ENCODE data around the gene ART3. TPM values are rescaled to one million over a fixed set of nuclear protein-coding genes. Genes with fewer than 3 reads are reported as not detected.
A peak's percentile ranks its signal among the peaks of the same experiment; 100 is the strongest.

Gene ART3
- total and polyA plus RNA-seq, 3 experiments from 2014 or later = not detected

GRCh38 chr4:76078033-76078613 lies 3.6 kb downstream of the ART3 start:
- Histone ChIP-seq H3K4me1 (ENCODE audit: insufficient read depth, low read length) (no peaks in the 10 kb centered on the region), H3K9me3 (ENCODE audit: low read length) (no peaks in the 10 kb centered on the region), H3K36me3 (ENCODE audit: insufficient read depth, low read length) (no peaks in the 10 kb centered on the region), H3K27me3 (ENCODE audit: insufficient read depth, low read length, poor library complexity, severe bottlenecking) (no peaks in the 10 kb centered on the region), H3K27ac (ENCODE audit: low read depth, low read length) (no peak overlapping the region), H3K4me3 (ENCODE audit: low read length) (no peak overlapping the region)
- DNase-seq = no peak
- H3K4me1 Mint-ChIP-seq = no peaks in the 10 kb centered on the region
- no peaks in the 10 kb centered on the region for H3K36me3 Mint-ChIP-seq
- no peak overlapping the region for H3K4me3 Mint-ChIP-seq
- no peaks in the 10 kb centered on the region for H3K9me3 Mint-ChIP-seq
- ChIA-PET CTCF (no interaction called here), POLR2A (no interaction called here)
- no peak overlapping the region for H3K27ac Mint-ChIP-seq
- H3K27me3 Mint-ChIP-seq = peaks cover 2 to 6% of the 10 kb centered on the region in 2 donors

- no peak overlapping the region for H3K4me3 ChIP-seq (ENCODE audit: low read length)
- H3K9me3 Mint-ChIP-seq = no peaks in the 10 kb centered on the region
- CTCF ChIA-PET = interaction anchor here (0.8 kb wide), 1 partner anchor 9 kb away, joined by 3 read pairs; no protein-coding TSS in a partner anchor
- DNase-seq = no peak
- POLR2A ChIA-PET = no interaction called here
- H3K27ac Mint-ChIP-seq = no peak overlapping the region
- no peaks in the 10 kb centered on the region for H3K36me3 Mint-ChIP-seq
- no peaks in the 10 kb centered on the region for H3K27me3 ChIP-seq (ENCODE audit: insufficient read depth, low read length, poor library complexity, severe bottlenecking)
- no peak overlapping the region for H3K4me3 Mint-ChIP-seq
- no peaks in the 10 kb centered on the region for H3K36me3 ChIP-seq (ENCODE audit: insufficient read depth, low read length)
- no peak overlapping the region for H3K27ac ChIP-seq (ENCODE audit: low read depth, low read length)
- no peaks in the 10 kb centered on the region for H3K9me3 ChIP-seq (ENCODE audit: low read length)
- no peaks in the 10 kb centered on the region for H3K4me1 ChIP-seq (ENCODE audit: insufficient read depth, low read length)
- no peaks in the 10 kb centered on the region for H3K4me1 Mint-ChIP-seq
- peaks cover 2 to 6% of the 10 kb centered on the region in 2 donors for H3K27me3 Mint-ChIP-seq
These were observed 9.0 kb downstream of the ART3 start for GRCh38 chr4:76083386-76083988.

DNA sequence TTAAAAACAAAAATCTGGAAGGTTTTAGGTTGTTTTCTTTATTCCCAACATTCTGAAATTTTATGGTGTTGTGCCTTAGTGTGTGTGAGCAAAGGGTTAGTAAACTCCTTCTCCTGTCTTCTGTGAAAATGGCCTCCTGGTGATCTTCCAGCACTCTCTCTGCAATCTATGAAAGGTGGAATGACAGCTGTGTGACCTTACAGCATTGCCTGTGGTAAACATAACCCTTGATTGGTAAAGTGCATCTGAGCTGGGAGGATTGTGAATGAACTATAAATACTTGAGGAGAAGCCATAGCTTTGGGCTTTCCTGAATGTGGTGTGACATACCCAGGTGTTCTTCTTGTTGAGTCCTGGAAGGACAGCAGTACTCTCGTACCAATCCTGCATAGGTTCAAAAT lies 10.0 kb downstream of the ART3 start:
- peaks cover 0 to under 1% of the 10 kb centered on the region in 2 donors for H3K27me3 Mint-ChIP-seq
- no peaks in the 10 kb centered on the region for H3K9me3 Mint-ChIP-seq

GRCh38 chr4:76087007-76087769 lies 12.7 kb downstream of the ART3 start:
- DNase-seq = no peak
- H3K4me1 Mint-ChIP-seq = no peaks in the 10 kb centered on the region
- POLR2A ChIA-PET = no interaction called here

More for the DNA sequence above, 10.0 kb downstream of the ART3 start:
- Histone ChIP-seq H3K27me3 (ENCODE audit: insufficient read depth, low read length, poor library complexity, severe bottlenecking) (no peaks in the 10 kb centered on the region), H3K9me3 (ENCODE audit: low read length) (no peaks in the 10 kb centered on the region), H3K4me3 (ENCODE audit: low read length) (no peak overlapping the region), H3K36me3 (ENCODE audit: insufficient read depth, low read length) (no peaks in the 10 kb centered on the region), H3K4me1 (ENCODE audit: insufficient read depth, low read length) (no peaks in the 10 kb centered on the region), H3K27ac (ENCODE audit: low read depth, low read length) (no peak overlapping the region)
- Mint-ChIP-seq H3K27ac (no peak overlapping the region), H3K36me3 (no peaks in the 10 kb centered on the region), H3K4me3 (no peak overlapping the region), H3K4me1 (no peaks in the 10 kb centered on the region)
- ChIA-PET CTCF (no interaction called here), POLR2A (no interaction called here)
- DNase-seq = no peak

GRCh38 chr4:76088719-76089118 lies 14.2 kb downstream of the ART3 start:
- CTCF ChIA-PET = no interaction called here

More at GRCh38 chr4:76087007-76087769, 12.7 kb downstream of the ART3 start:
- Histone ChIP-seq H3K27ac (ENCODE audit: low read depth, low read length) (no peak overlapping the region), H3K36me3 (ENCODE audit: insufficient read depth, low read length) (no peaks in the 10 kb centered on the region), H3K4me3 (ENCODE audit: low read length) (no peak overlapping the region), H3K9me3 (ENCODE audit: low read length) (no peaks in the 10 kb centered on the region), H3K4me1 (ENCODE audit: insufficient read depth, low read length) (no peaks in the 10 kb centered on the region), H3K27me3 (ENCODE audit: insufficient read depth, low read length, poor library complexity, severe bottlenecking) (no peaks in the 10 kb centered on the region)
- H3K27ac Mint-ChIP-seq = peak overlapping the region in 1 of 8 donors; percentile 78
- H3K9me3 Mint-ChIP-seq = no peaks in the 10 kb centered on the region
- CTCF ChIA-PET = no interaction called here
- H3K4me3 Mint-ChIP-seq = no peak overlapping the region
- no peaks in the 10 kb centered on the region for H3K36me3 Mint-ChIP-seq
- no peaks in the 10 kb centered on the region for H3K27me3 Mint-ChIP-seq

DNA sequence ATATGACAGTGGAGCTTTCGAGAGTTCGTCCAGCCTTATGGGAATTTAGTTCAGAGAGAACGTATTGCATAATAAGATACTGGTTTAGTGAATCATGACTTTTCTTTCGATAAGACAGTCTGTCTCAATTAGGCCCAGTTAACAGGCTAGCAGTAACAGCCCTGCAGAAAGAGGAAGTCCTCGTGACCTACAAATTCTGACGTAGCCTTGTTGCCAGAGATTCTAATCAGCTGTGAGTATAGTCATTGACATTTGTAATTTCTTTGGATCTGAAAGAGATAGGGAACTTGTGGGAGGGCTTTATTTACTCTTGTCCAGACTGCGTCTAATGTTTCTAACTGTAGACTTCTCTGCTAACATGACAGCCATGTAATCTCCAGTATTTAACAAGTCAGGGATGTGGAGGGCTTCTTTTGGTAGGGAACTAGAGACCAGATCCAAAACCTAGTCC lies 15.8 kb downstream of the ART3 start:
- ChIA-PET CTCF (no interaction called here), POLR2A (no interaction called here)
- H3K36me3 ChIP-seq (ENCODE audit: insufficient read depth, low read length) = no peaks in the 10 kb centered on the region
- H3K27ac ChIP-seq (ENCODE audit: low read depth, low read length) = no peak overlapping the region
- DNase-seq = peak in 1 of 5 donors; percentile 5
- no peak overlapping the region for H3K4me3 Mint-ChIP-seq
- no peaks in the 10 kb centered on the region for H3K4me1 Mint-ChIP-seq
- H3K27me3 Mint-ChIP-seq = no peaks in the 10 kb centered on the region
- H3K4me3 ChIP-seq (ENCODE audit: low read length) = no peak overlapping the region
- H3K9me3 Mint-ChIP-seq = no peaks in the 10 kb centered on the region
- no peaks in the 10 kb centered on the region for H3K36me3 Mint-ChIP-seq
- no peaks in the 10 kb centered on the region for H3K27me3 ChIP-seq (ENCODE audit: insufficient read depth, low read length, poor library complexity, severe bottlenecking)
- H3K27ac Mint-ChIP-seq = no peak overlapping the region
- no peaks in the 10 kb centered on the region for H3K4me1 ChIP-seq (ENCODE audit: insufficient read depth, low read length)
- H3K9me3 ChIP-seq (ENCODE audit: low read length) = no peaks in the 10 kb centered on the region

More at GRCh38 chr4:76088719-76089118, 14.2 kb downstream of the ART3 start:
- no peak overlapping the region for H3K27ac Mint-ChIP-seq
- no peak overlapping the region for H3K4me3 Mint-ChIP-seq
- Histone ChIP-seq H3K27me3 (ENCODE audit: insufficient read depth, low read length, poor library complexity, severe bottlenecking) (no peaks in the 10 kb centered on the region), H3K4me3 (ENCODE audit: low read length) (no peak overlapping the region), H3K27ac (ENCODE audit: low read depth, low read length) (no peak overlapping the region), H3K4me1 (ENCODE audit: insufficient read depth, low read length) (no peaks in the 10 kb centered on the region), H3K9me3 (ENCODE audit: low read length) (no peaks in the 10 kb centered on the region), H3K36me3 (ENCODE audit: insufficient read depth, low read length) (no peaks in the 10 kb centered on the region)
- H3K36me3 Mint-ChIP-seq = no peaks in the 10 kb centered on the region
- DNase-seq = no peak
- POLR2A ChIA-PET = no interaction called here
- no peaks in the 10 kb centered on the region for H3K4me1 Mint-ChIP-seq
- no peaks in the 10 kb centered on the region for H3K27me3 Mint-ChIP-seq
- no peaks in the 10 kb centered on the region for H3K9me3 Mint-ChIP-seq

GRCh38 chr4:76091052-76091451 lies 16.5 kb downstream of the ART3 start:
- no peak overlapping the region for H3K27ac ChIP-seq (ENCODE audit: low read depth, low read length)
- POLR2A ChIA-PET = no interaction called here
- H3K9me3 Mint-ChIP-seq = no peaks in the 10 kb centered on the region
- no peak for DNase-seq
- H3K4me3 ChIP-seq (ENCODE audit: low read length) = no peak overlapping the region
- no peaks in the 10 kb centered on the region for H3K36me3 Mint-ChIP-seq
- H3K4me1 Mint-ChIP-seq = no peaks in the 10 kb centered on the region
- H3K27ac Mint-ChIP-seq = no peak overlapping the region
- no peaks in the 10 kb centered on the region for H3K27me3 ChIP-seq (ENCODE audit: insufficient read depth, low read length, poor library complexity, severe bottlenecking)
- no peaks in the 10 kb centered on the region for H3K27me3 Mint-ChIP-seq
- no peaks in the 10 kb centered on the region for H3K4me1 ChIP-seq (ENCODE audit: insufficient read depth, low read length)
- CTCF ChIA-PET = no interaction called here
- H3K4me3 Mint-ChIP-seq = no peak overlapping the region
- no peaks in the 10 kb centered on the region for H3K36me3 ChIP-seq (ENCODE audit: insufficient read depth, low read length)
- H3K9me3 ChIP-seq (ENCODE audit: low read length) = no peaks in the 10 kb centered on the region

DNA sequence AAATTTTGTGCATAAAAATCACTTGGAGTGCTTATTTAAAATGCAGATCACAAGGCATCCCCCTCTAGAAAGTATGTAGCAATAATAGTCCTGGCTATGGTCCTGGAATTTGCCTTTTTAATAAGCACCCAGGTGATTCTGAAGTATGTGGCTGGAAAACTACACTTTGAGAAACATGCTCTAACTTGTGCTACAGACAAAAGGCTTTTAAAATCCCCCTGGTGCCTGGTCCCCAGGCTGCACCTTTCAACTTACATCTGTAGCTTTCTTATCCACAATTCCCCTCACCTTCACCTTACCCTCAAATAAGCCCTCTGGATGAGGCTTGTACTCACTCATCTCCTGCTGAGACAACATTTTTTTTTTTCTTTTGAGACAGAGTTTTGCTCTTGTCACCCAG lies 21.1 kb downstream of the ART3 start:
- H3K36me3 Mint-ChIP-seq = no peaks in the 10 kb centered on the region
- Histone ChIP-seq H3K36me3 (ENCODE audit: insufficient read depth, low read length) (no peaks in the 10 kb centered on the region), H3K27me3 (ENCODE audit: insufficient read depth, low read length, poor library complexity, severe bottlenecking) (no peaks in the 10 kb centered on the region), H3K9me3 (ENCODE audit: low read length) (no peaks in the 10 kb centered on the region), H3K27ac (ENCODE audit: low read depth, low read length) (no peak overlapping the region), H3K4me1 (ENCODE audit: insufficient read depth, low read length) (no peaks in the 10 kb centered on the region), H3K4me3 (ENCODE audit: low read length) (no peak overlapping the region)
- DNase-seq = no peak
- ChIA-PET CTCF (no interaction called here), POLR2A (no interaction called here)
- H3K4me1 Mint-ChIP-seq = no peaks in the 10 kb centered on the region
- H3K9me3 Mint-ChIP-seq = no peaks in the 10 kb centered on the region
- peaks cover 2 to 21% of the 10 kb centered on the region in 2 donors for H3K27me3 Mint-ChIP-seq
- no peak overlapping the region for H3K27ac Mint-ChIP-seq
- H3K4me3 Mint-ChIP-seq = no peak overlapping the region
